Measurements from ENCODE around the gene RUFY3. TPM values are rescaled to one million over a fixed set of nuclear protein-coding genes. Genes with fewer than 3 reads are reported as not detected.

RUFY3 gene
- total RNA-seq, 1 experiment from 2014 or later, result 25.1 TPM

- ChIA-PET POLR2A (ENCODE audit: low non-redundant PET) (no interaction called here), CTCF (no interaction called here)
- H3K4me1 ChIP-seq (ENCODE audit: insufficient read depth, low read length, poor library complexity, severe bottlenecking), result peaks cover 17% of the 10 kb centered on the region
- no peak overlapping the region for H3K27ac ChIP-seq (ENCODE audit: low read depth, low read length, poor library complexity, severe bottlenecking)
- H3K4me3 ChIP-seq (ENCODE audit: low read depth, low read length, poor library complexity, severe bottlenecking), result no peak overlapping the region
- intact Hi-C loops (cut with micrococcal nuclease; ENCODE audit: unreplicated experiment), result no loop called here
- no peaks in the 10 kb centered on the region for H3K36me3 ChIP-seq (ENCODE audit: insufficient read depth, low read length, poor library complexity, severe bottlenecking)
- no TSS peak for BruUV-seq (replicated peaks)
- TF ChIP-seq, protein P1, sequence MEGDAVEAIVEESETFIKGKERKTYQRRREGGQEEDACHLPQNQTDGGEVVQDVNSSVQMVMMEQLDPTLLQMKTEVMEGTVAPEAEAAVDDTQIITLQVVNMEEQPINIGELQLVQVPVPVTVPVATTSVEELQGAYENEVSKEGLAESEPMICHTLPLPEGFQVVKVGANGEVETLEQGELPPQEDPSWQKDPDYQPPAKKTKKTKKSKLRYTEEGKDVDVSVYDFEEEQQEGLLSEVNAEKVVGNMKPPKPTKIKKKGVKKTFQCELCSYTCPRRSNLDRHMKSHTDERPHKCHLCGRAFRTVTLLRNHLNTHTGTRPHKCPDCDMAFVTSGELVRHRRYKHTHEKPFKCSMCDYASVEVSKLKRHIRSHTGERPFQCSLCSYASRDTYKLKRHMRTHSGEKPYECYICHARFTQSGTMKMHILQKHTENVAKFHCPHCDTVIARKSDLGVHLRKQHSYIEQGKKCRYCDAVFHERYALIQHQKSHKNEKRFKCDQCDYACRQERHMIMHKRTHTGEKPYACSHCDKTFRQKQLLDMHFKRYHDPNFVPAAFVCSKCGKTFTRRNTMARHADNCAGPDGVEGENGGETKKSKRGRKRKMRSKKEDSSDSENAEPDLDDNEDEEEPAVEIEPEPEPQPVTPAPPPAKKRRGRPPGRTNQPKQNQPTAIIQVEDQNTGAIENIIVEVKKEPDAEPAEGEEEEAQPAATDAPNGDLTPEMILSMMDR (conservative IDR thresholded peaks at IDR 0.05; ENCODE audit: low read depth, low read length), result no peak
- no peak for TF ChIP-seq EZH2 (IDR thresholded peaks at IDR 0.05; ENCODE audit: borderline replicate concordance, low read depth, low read length, poor library complexity, severe bottlenecking)
- no peak for DNase-seq (ENCODE audit: low spot score)
- no peaks in the 10 kb centered on the region for H3K9me3 ChIP-seq (ENCODE audit: low read depth, low read length, poor library complexity, severe bottlenecking)
- no peaks in the 10 kb centered on the region for H3K27me3 ChIP-seq (replicated peaks; ENCODE audit: insufficient read depth, low read depth, low read length, poor library complexity)
These were observed 20.3 kb downstream of the RUFY3 start for GRCh38 chr4:70741867-70742658.

DNA sequence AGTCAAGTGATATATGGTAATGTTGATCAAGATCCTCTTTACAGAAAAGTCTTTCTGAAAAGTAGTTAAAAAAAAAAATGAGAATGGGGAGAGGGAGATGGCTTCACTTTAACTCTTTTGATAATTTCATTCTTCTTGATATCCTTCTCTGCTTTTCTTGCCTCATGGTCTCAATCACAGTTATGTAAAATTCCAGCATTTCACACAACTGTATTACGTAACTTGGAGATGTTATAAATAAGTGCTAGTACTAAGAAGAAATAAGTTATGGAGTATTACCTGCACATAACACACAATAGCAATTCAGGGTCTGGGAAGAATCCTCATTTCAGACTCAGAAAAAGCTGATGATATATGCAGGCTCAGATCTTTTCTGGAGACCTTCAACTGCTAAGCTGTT is 22.0 kb downstream of the RUFY3 start:
- CTCF ChIA-PET, result no interaction called here
- no peak for TF ChIP-seq EZH2 (IDR thresholded peaks at IDR 0.05; ENCODE audit: borderline replicate concordance, low read depth, low read length, poor library complexity, severe bottlenecking)
- TF ChIP-seq, protein P1 (conservative IDR thresholded peaks at IDR 0.05; ENCODE audit: low read depth, low read length), result no peak
- H3K9me3 ChIP-seq (ENCODE audit: low read depth, low read length, poor library complexity, severe bottlenecking), result no peaks in the 10 kb centered on the region
- no TSS peak for BruUV-seq (replicated peaks)
- intact Hi-C loops (cut with micrococcal nuclease; ENCODE audit: unreplicated experiment), result no loop called here
- POLR2A ChIA-PET (ENCODE audit: low non-redundant PET), result no interaction called here
- H3K27me3 ChIP-seq (replicated peaks; ENCODE audit: insufficient read depth, low read depth, low read length, poor library complexity), result no peaks in the 10 kb centered on the region
- H3K27ac ChIP-seq (ENCODE audit: low read depth, low read length, poor library complexity, severe bottlenecking), result no peak overlapping the region
- peaks cover 17% of the 10 kb centered on the region for H3K4me1 ChIP-seq (ENCODE audit: insufficient read depth, low read length, poor library complexity, severe bottlenecking)
- DNase-seq (ENCODE audit: low spot score), result no peak
- H3K4me3 ChIP-seq (ENCODE audit: low read depth, low read length, poor library complexity, severe bottlenecking), result no peak overlapping the region
- H3K36me3 ChIP-seq (ENCODE audit: insufficient read depth, low read length, poor library complexity, severe bottlenecking), result no peaks in the 10 kb centered on the region

GRCh38 chr4:70746179-70746839 is 24.5 kb downstream of the RUFY3 start:
- DNase-seq (ENCODE audit: low spot score), result no peak
- H3K4me3 ChIP-seq (ENCODE audit: low read depth, low read length, poor library complexity, severe bottlenecking), result no peak overlapping the region
- no peak for TF ChIP-seq EZH2 (IDR thresholded peaks at IDR 0.05; ENCODE audit: borderline replicate concordance, low read depth, low read length, poor library complexity, severe bottlenecking)
- TF ChIP-seq, protein P1 (conservative IDR thresholded peaks at IDR 0.05; ENCODE audit: low read depth, low read length), result no peak
- no peaks in the 10 kb centered on the region for H3K36me3 ChIP-seq (ENCODE audit: insufficient read depth, low read length, poor library complexity, severe bottlenecking)
- ChIA-PET CTCF (no interaction called here), POLR2A (ENCODE audit: low non-redundant PET) (no interaction called here)
- H3K27me3 ChIP-seq (replicated peaks; ENCODE audit: insufficient read depth, low read depth, low read length, poor library complexity), result no peaks in the 10 kb centered on the region
- no peaks in the 10 kb centered on the region for H3K9me3 ChIP-seq (ENCODE audit: low read depth, low read length, poor library complexity, severe bottlenecking)
- intact Hi-C loops (cut with micrococcal nuclease; ENCODE audit: unreplicated experiment), result no loop called here
- peaks cover 3% of the 10 kb centered on the region for H3K4me1 ChIP-seq (ENCODE audit: insufficient read depth, low read length, poor library complexity, severe bottlenecking)
- no TSS peak for BruUV-seq (replicated peaks)
- no peak overlapping the region for H3K27ac ChIP-seq (ENCODE audit: low read depth, low read length, poor library complexity, severe bottlenecking)

Measured in A673 (cell line).